Liver (tissue), 3 donors: ENCODE measurements around the gene SLC41A1.

Source experiments
- ATF3 ChIP-seq: IDR thresholded peaks from 2 replicates; pipeline ENCODE4 v1.6.1; 2016; ENCODE audit warnings: antibody characterized with exemption
- CTCF ChIP-seq: fragments of 150-350 bp; IDR thresholded peaks from 2 replicates; pipeline ENCODE4 v1.5.1; 2017; ENCODE audit warnings: improper control_type of control experiment, low read depth, low read length; ENCODE audit not compliant: missing input control
- EGR1 ChIP-seq, 2 donors: IDR thresholded peaks; 2 replicates each; pipeline ENCODE4 v1.6.1; 2016 to 2018; ENCODE audit warnings: antibody characterized with exemption in 2 of 2, low read depth in 2 of 2
- GABPA ChIP-seq, 2 donors: IDR thresholded peaks in 1 of 2; conservative IDR thresholded peaks in 1 of 2; 2 replicates each; pipeline ENCODE4 v1.6.1; 2016; ENCODE audit warnings: antibody characterized with exemption in 2 of 2, mild to moderate bottlenecking in 1 of 2, moderate library complexity in 1 of 2
- NR2F2 ChIP-seq: IDR thresholded peaks from 2 replicates; pipeline ENCODE4 v1.6.1; 2016; ENCODE audit warnings: antibody characterized with exemption
- RAD21 ChIP-seq, 2 donors: IDR thresholded peaks; 2 replicates each; pipeline ENCODE4 v1.6.1; 2016; ENCODE audit warnings: antibody characterized with exemption in 2 of 2, mild to moderate bottlenecking in 2 of 2
- REST ChIP-seq: IDR thresholded peaks from 2 replicates; pipeline ENCODE4 v1.6.1; 2016; ENCODE audit warnings: antibody characterized with exemption, mild to moderate bottlenecking
- RXRA ChIP-seq, 2 donors: IDR thresholded peaks; 2 replicates each; pipeline ENCODE4 v1.6.1; 2017 to 2018; ENCODE audit warnings: antibody characterized with exemption in 2 of 2, mild to moderate bottlenecking in 1 of 2
- TAF1 ChIP-seq: conservative IDR thresholded peaks from 2 replicates; pipeline ENCODE4 v1.6.1; 2016; ENCODE audit warnings: antibody characterized with exemption, mild to moderate bottlenecking
- YY1 ChIP-seq: IDR thresholded peaks from 2 replicates; pipeline ENCODE4 v1.6.1; 2016; ENCODE audit warnings: antibody characterized with exemption, mild to moderate bottlenecking
- ZBTB33 ChIP-seq: IDR thresholded peaks from 2 replicates; pipeline ENCODE4 v1.6.1; 2016; ENCODE audit warnings: antibody characterized with exemption
- donor health status: healthy.
- donor health status: healthy.

- TF ChIP-seq CTCF: peak; percentile 5
- no peak for TF ChIP-seq RXRA (IDR thresholded peaks at IDR 0.05)
- TF ChIP-seq YY1: no peak
- no peak for TF ChIP-seq ATF3
- TF ChIP-seq ZBTB33: no peak
- TF ChIP-seq RAD21 (IDR thresholded peaks at IDR 0.05): peak; percentile 35 to 48
- no peak for TF ChIP-seq EGR1 (IDR thresholded peaks at IDR 0.05; ENCODE audit: low read depth in 2 of 2)
- no peak for TF ChIP-seq TAF1
- TF ChIP-seq NR2F2: no peak
- TF ChIP-seq REST: no peak
- TF ChIP-seq GABPA (IDR thresholded peaks at IDR 0.05 in 1 of 2, conservative IDR thresholded peaks at IDR 0.05 in 1 of 2): no peak
These were observed 45.4 kb upstream of the SLC41A1 start for GRCh38 chr1:205858141-205858961.
